SK-N-SH (cell line): Measurements from ENCODE around the gene TRIM15. TPM values are rescaled to one million over a fixed set of nuclear protein-coding genes. Genes with fewer than 3 reads are reported as not detected.

ENCODE experiments used
- CTCF ChIA-PET: fragments of 300-600, 350-600 bp; formaldehyde crosslinking; extraction: SDS; loops from one replicate; lab custom pipeline; 2021; lab: Yijun Ruan, JAX
- POLR2A ChIA-PET: fragments of 350-600 bp; sonication (Branson Sonifier 250); formaldehyde crosslinking; extraction: SDS; loops from one replicate; lab custom pipeline; 2020; ENCODE audit warnings: antibody characterized with exemption, inconsistent platforms; lab: Yijun Ruan, JAX
- DNase-seq: peaks from one replicate; pipeline ENCODE4 v3.0.0; 2012
- H2AFZ ChIP-seq: fragments of 200-600 bp; sonication (generic); 2 replicates; pipeline ENCODE4 v1.8.1; 2016; ENCODE audit warnings: antibody characterized with exemption, mild to moderate bottlenecking, low read depth
- H3F3A ChIP-seq: fragments of 200-600 bp; sonication (generic); replicated peaks from 2 replicates; pipeline ENCODE3; 2016; ENCODE audit warnings: antibody characterized with exemption, mild to moderate bottlenecking; ENCODE audit not compliant: insufficient read depth
- H3K27ac ChIP-seq, 2 experiments: fragments of 200-500 bp in 1 of 2; fragments of 200-600 bp in 1 of 2; sonication (Bioruptor generic) in 1 of 2; sonication (generic), shearing (Covaris generic) in 1 of 2; 2 replicates each; pipeline versions ENCODE4 v1.5.1 to v1.6.1; 2014 to 2016; ENCODE audit warnings: low read depth in 2 of 2, inconsistent platforms in 1 of 2, low read length in 1 of 2, mild to moderate bottlenecking in 1 of 2, mixed read lengths in 1 of 2
- H3K27me3 ChIP-seq: fragments of 200-600 bp; sonication (generic), shearing (Covaris generic); 2 replicates; pipeline ENCODE4 v1.6.1; 2016; ENCODE audit warnings: mixed run types; ENCODE audit not compliant: insufficient read depth
- H3K36me3 ChIP-seq, 2 experiments: fragments of 200-500 bp in 1 of 2; fragments of 200-600 bp in 1 of 2; sonication (Bioruptor generic) in 1 of 2; sonication (generic) in 1 of 2; replicated peaks in 1 of 2; 2 replicates each; pipeline versions ENCODE3 to v1.5.1; 2014 to 2016; ENCODE audit warnings: low read length in 1 of 2, mild to moderate bottlenecking in 1 of 2; ENCODE audit not compliant: insufficient read depth in 2 of 2, control insufficient read depth in 1 of 2
- H3K4me1 ChIP-seq, 2 experiments: fragments of 200-500 bp in 1 of 2; fragments of 200-600 bp in 1 of 2; sonication (Bioruptor generic) in 1 of 2; sonication (generic), shearing (Covaris generic) in 1 of 2; 2 replicates each; pipeline versions ENCODE4 v1.5.1 to v1.6.1; 2014 to 2016; ENCODE audit warnings: low read depth in 1 of 2, low read length in 1 of 2, mixed run types in 1 of 2; ENCODE audit not compliant: insufficient read depth in 2 of 2, control insufficient read depth in 1 of 2
- H3K4me2 ChIP-seq: fragments of 200-600 bp; sonication (generic), shearing (Covaris generic); 2 replicates; pipeline ENCODE4 v1.6.1; 2017; ENCODE audit warnings: mixed run types
- H3K4me3 ChIP-seq, 2 experiments: fragments of 200-500 bp in 1 of 2; fragments of 200-600 bp in 1 of 2; sonication (Bioruptor generic) in 1 of 2; sonication (generic), shearing (Covaris generic) in 1 of 2; 2 replicates each; pipeline versions ENCODE4 v1.5.1 to v1.8.1; 2014 to 2016; ENCODE audit warnings: low read depth in 2 of 2, inconsistent platforms in 1 of 2, low read length in 1 of 2, mild to moderate bottlenecking in 1 of 2, mixed read lengths in 1 of 2, moderate library complexity in 1 of 2
- H3K79me2 ChIP-seq: fragments of 200-600 bp; sonication (generic); 2 replicates; pipeline ENCODE4 v1.8.1; 2017; ENCODE audit warnings: mild to moderate bottlenecking; ENCODE audit not compliant: insufficient read depth
- H3K9ac ChIP-seq: fragments of 200-600 bp; sonication (generic); 2 replicates; pipeline ENCODE4 v1.6.1; 2017; ENCODE audit warnings: mixed run types
- H3K9me2 ChIP-seq: fragments of 200-600 bp; sonication (generic); 2 replicates; pipeline ENCODE4 v1.6.1; 2017; ENCODE audit warnings: mixed run types
- H3K9me3 ChIP-seq: fragments of 200-600 bp; sonication (generic); 2 replicates; pipeline ENCODE4 v1.6.1; 2017; ENCODE audit warnings: mixed run types, mild to moderate bottlenecking, moderate library complexity
- H4K20me1 ChIP-seq: fragments of 200-600 bp; sonication (generic); 2 replicates; pipeline ENCODE4 v1.6.1; 2017; ENCODE audit warnings: mild to moderate bottlenecking, mixed run types; ENCODE audit not compliant: insufficient read depth
- CHD2 ChIP-seq: fragments of 150-350 bp; IDR thresholded peaks from 2 replicates; pipeline ENCODE4 v1.6.1; 2018; ENCODE audit warnings: low read length; ENCODE audit not compliant: partially characterized antibody
- EP300 ChIP-seq, 2 experiments: IDR thresholded peaks; 2 replicates each; pipeline versions ENCODE4 v1.4.0 to v1.6.1; 2012; ENCODE audit warnings: borderline replicate concordance in 1 of 2, low read depth in 1 of 2, low read length in 1 of 2
- EZH2phosphoT487 ChIP-seq: fragments of 200-600 bp; sonication (generic); IDR thresholded peaks from 2 replicates; pipeline ENCODE4 v1.6.1; 2017; ENCODE audit warnings: low read depth, mixed run types, mild to moderate bottlenecking, antibody characterized with exemption, moderate library complexity, borderline replicate concordance
- FOXJ3 ChIP-seq: sonication (generic); formaldehyde crosslinking; IDR thresholded peaks from 2 replicates; pipeline ENCODE4 v1.5.1; 2020; ENCODE audit warnings: mild to moderate bottlenecking, missing genetic modification reagents
- FOXM1 ChIP-seq: IDR thresholded peaks from 2 replicates; pipeline ENCODE4 v1.4.0; 2012; ENCODE audit warnings: low read depth, mild to moderate bottlenecking
- GABPA ChIP-seq: IDR thresholded peaks from 2 replicates; pipeline ENCODE4 v1.4.0; 2012; ENCODE audit warnings: low read depth, mild to moderate bottlenecking
- RAD21 ChIP-seq: IDR thresholded peaks from 2 replicates; pipeline ENCODE4 v1.6.1; 2012; ENCODE audit warnings: mild to moderate bottlenecking, low read length
- RCOR1 ChIP-seq: fragments of 150-350 bp; IDR thresholded peaks from 2 replicates; pipeline ENCODE4 v1.6.1; 2017; ENCODE audit warnings: antibody characterized with exemption, low read length
- RFX5 ChIP-seq: IDR thresholded peaks from 2 replicates; pipeline ENCODE4 v1.6.1; 2012; ENCODE audit warnings: mild to moderate bottlenecking, improper control_type of control experiment, low read length
- RXRA ChIP-seq: IDR thresholded peaks from 2 replicates; pipeline ENCODE4 v1.4.0; 2012; ENCODE audit warnings: low read depth, mild to moderate bottlenecking, borderline replicate concordance
- SIN3A ChIP-seq: IDR thresholded peaks from 2 replicates; pipeline ENCODE4 v1.6.1; 2012; ENCODE audit warnings: low read depth, mild to moderate bottlenecking, low read length, moderate library complexity, borderline replicate concordance
- SMC3 ChIP-seq: IDR thresholded peaks from 2 replicates; pipeline ENCODE4 v1.6.1; 2012; ENCODE audit warnings: low read depth, low read length, improper control_type of control experiment
- TAF1 ChIP-seq: IDR thresholded peaks from 2 replicates; pipeline ENCODE4 v1.6.1; 2012; ENCODE audit warnings: low read depth, mild to moderate bottlenecking, low read length, moderate library complexity, borderline replicate concordance
- TEAD4 ChIP-seq: IDR thresholded peaks from 2 replicates; pipeline ENCODE4 v1.4.0; 2012; ENCODE audit warnings: mild to moderate bottlenecking, borderline replicate concordance; ENCODE audit not compliant: insufficient read depth
- WGBS: methylation state at CpG from one replicate; pipeline ENCODE4 v1.1.6; 2017; ENCODE audit warnings: low lambda C conversion rate; 5-methylcytosine and 5-hydroxymethylcytosine counted together
- polyA plus RNA-seq, 3 experiments: library from polyadenylated mRNA; depleted of rRNA; stranded (reverse); fragments of >200 nt; gene quantifications; 2 replicates each; pipeline ENCODE4 v1.2.3, GENCODE V29; 2012
- TF ChIP-seq, protein P1 (sequence below): IDR thresholded peaks from 2 replicates; pipeline ENCODE4 v1.4.0; 2012; ENCODE audit warnings: low read depth, borderline replicate concordance
- TF ChIP-seq, protein P2 (sequence below): IDR thresholded peaks from 2 replicates; pipeline ENCODE4 v1.4.0; 2012; ENCODE audit warnings: low read depth
- TF ChIP-seq, protein P3 (sequence below): fragments of 150-350 bp; IDR thresholded peaks from 2 replicates; pipeline ENCODE4 v1.6.1; 2016; ENCODE audit warnings: mild to moderate bottlenecking, low read depth, low read length
- TF ChIP-seq, protein P4 (sequence below): fragments of 150-350 bp; IDR thresholded peaks from 2 replicates; pipeline ENCODE4 v1.6.1; 2017; ENCODE audit warnings: antibody characterized with exemption, low read length, low read depth, borderline replicate concordance
- TF ChIP-seq, protein P5 (sequence below): IDR thresholded peaks from 2 replicates; pipeline ENCODE4; 2012

The TRIM15 gene
- polyA plus RNA-seq, 1 of the 3 experiments (the other 2 are of a cell fraction): not detected

DNA sequence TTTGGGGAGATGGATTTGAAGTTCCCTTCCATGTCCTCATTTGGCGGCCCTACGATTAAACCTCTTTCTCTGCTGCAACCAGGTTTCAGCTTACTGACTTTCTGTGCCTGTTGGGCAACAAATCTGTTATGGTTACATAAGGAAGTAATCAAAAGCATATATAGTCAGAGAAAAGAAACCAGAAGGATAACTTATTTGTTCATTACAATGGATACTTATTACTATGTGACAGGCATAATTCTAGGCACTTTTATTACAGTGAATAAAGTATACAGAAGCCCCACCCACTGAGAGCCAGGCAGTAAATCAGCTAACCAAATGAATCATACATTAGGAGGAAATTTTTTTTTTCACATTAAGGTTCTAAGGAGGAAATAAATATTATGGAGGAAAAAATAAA is 40.8 kb upstream of the TRIM15 start:
- POLR2A ChIA-PET: no interaction called here
- H3K4me2 ChIP-seq: no peak overlapping the region

DNA sequence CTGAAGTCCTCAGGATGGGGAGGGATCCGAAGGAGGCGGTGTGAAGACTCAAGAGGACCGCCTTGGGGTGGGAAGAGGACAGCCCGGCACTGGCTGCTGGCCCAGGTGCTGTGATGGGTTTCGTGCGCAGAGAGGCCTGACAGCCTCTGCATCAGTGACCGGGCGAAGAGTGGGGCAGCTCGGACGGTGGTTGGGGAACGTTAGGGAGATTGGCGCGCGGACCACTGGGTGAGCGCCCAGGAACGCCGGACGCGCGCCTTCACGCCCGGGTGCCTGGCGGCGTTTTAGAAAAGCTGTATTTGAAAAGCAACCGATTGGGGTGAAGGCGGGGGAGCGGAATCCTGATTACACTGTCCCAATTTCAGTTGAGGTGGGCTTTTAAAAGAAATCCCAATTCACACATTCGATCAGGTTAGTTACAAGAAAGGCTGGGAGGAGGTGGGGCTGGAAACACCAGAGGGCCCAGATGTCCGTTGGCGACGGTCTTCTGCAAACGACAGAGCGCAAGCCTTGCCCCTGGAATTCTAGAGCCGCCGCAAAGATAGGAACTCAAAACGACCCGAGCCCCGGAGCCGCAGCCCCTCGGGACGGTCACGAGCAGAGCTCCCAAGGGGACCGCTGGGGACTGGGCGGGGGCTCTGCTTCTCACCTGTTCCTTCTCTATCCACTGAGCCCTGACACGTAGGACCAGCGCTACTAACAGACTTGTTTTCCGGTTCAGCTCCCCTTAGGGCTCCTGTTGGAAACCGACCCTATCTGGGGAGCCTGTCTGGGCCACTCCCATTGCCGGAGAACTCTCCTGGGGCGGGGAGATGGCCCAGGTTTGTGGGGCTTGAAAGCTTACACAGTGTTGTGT is 35.9 kb upstream of the TRIM15 start:
- Histone ChIP-seq H3K4me2 (no peak overlapping the region; the same call in 1 of the 2 replicates), H3F3A (no peaks in the 10 kb centered on the region), H3K4me3 (no peak overlapping the region), H3K9ac (no peak overlapping the region), H2AFZ (no peak overlapping the region), H3K27ac (no peak overlapping the region), H3K79me2 (no peaks in the 10 kb centered on the region), H4K20me1 (no peaks in the 10 kb centered on the region), H3K27me3 (peaks cover 87% of the 10 kb centered on the region), H3K4me1 (no peaks in the 10 kb centered on the region), H3K9me3 (no peaks in the 10 kb centered on the region), H3K36me3 (no peaks in the 10 kb centered on the region), H3K9me2 (no peaks in the 10 kb centered on the region)
- no peak for DNase-seq
- ChIA-PET POLR2A (no interaction called here), CTCF (interaction anchor here (0.8 to 5.2 kb wide), 4 partner anchors 15 to 91 kb away, joined by 3 to 63 read pairs (median 3); no protein-coding TSS in a partner anchor)
- WGBS: 25% methylated on average over 32 of the region's 50 CpGs
- TF ChIP-seq, protein P1, sequence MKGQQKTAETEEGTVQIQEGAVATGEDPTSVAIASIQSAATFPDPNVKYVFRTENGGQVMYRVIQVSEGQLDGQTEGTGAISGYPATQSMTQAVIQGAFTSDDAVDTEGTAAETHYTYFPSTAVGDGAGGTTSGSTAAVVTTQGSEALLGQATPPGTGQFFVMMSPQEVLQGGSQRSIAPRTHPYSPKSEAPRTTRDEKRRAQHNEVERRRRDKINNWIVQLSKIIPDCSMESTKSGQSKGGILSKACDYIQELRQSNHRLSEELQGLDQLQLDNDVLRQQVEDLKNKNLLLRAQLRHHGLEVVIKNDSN: no peak
- TF ChIP-seq, protein P2, sequence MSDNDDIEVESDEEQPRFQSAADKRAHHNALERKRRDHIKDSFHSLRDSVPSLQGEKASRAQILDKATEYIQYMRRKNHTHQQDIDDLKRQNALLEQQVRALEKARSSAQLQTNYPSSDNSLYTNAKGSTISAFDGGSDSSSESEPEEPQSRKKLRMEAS: no peak
- TF ChIP-seq EP300 (IDR thresholded peaks at IDR 0.05; ENCODE audit: borderline replicate concordance in 1 of 2, low read depth in 1 of 2, low read length in 1 of 2): no peak
- no peak for TF ChIP-seq GABPA
- no peak for TF ChIP-seq TAF1
- TF ChIP-seq TEAD4: no peak
- TF ChIP-seq, protein P3, sequence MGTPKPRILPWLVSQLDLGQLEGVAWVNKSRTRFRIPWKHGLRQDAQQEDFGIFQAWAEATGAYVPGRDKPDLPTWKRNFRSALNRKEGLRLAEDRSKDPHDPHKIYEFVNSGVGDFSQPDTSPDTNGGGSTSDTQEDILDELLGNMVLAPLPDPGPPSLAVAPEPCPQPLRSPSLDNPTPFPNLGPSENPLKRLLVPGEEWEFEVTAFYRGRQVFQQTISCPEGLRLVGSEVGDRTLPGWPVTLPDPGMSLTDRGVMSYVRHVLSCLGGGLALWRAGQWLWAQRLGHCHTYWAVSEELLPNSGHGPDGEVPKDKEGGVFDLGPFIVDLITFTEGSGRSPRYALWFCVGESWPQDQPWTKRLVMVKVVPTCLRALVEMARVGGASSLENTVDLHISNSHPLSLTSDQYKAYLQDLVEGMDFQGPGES: no peak
- TF ChIP-seq RAD21: no peak
- no peak for TF ChIP-seq RXRA
- TF ChIP-seq RCOR1: no peak
- no peak for TF ChIP-seq RFX5
- TF ChIP-seq, protein P4, sequence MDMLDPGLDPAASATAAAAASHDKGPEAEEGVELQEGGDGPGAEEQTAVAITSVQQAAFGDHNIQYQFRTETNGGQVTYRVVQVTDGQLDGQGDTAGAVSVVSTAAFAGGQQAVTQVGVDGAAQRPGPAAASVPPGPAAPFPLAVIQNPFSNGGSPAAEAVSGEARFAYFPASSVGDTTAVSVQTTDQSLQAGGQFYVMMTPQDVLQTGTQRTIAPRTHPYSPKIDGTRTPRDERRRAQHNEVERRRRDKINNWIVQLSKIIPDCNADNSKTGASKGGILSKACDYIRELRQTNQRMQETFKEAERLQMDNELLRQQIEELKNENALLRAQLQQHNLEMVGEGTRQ: no peak
- TF ChIP-seq FOXM1: no peak

More for the DNA sequence above, 40.8 kb upstream of the TRIM15 start:
- H3K36me3 ChIP-seq: no peaks in the 10 kb centered on the region
- no peaks in the 10 kb centered on the region for H3K9me3 ChIP-seq
- 5% methylated on average over 2 of the region's 2 CpGs for WGBS
- no peaks in the 10 kb centered on the region for H3F3A ChIP-seq
- H4K20me1 ChIP-seq: no peaks in the 10 kb centered on the region
- no peak overlapping the region for H2AFZ ChIP-seq
- CTCF ChIA-PET: interaction anchor here (1.6 to 8.0 kb wide), 2 partner anchors 9 to 18 kb away, joined by 7 to 65 read pairs; no protein-coding TSS in a partner anchor
- H3K4me3 ChIP-seq: no peak overlapping the region
- no peaks in the 10 kb centered on the region for H3K4me1 ChIP-seq
- TF ChIP-seq SIN3A (no peak), CHD2 (no peak), EZH2phosphoT487 (no peak), GABPA (no peak), FOXJ3 (no peak), SMC3 (no peak), RFX5 (no peak)
- TF ChIP-seq, protein P1: no peak
- TF ChIP-seq, protein P5, sequence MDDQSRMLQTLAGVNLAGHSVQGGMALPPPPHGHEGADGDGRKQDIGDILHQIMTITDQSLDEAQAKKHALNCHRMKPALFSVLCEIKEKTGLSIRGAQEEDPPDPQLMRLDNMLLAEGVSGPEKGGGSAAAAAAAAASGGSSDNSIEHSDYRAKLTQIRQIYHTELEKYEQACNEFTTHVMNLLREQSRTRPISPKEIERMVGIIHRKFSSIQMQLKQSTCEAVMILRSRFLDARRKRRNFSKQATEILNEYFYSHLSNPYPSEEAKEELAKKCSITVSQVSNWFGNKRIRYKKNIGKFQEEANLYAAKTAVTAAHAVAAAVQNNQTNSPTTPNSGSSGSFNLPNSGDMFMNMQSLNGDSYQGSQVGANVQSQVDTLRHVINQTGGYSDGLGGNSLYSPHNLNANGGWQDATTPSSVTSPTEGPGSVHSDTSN: no peak
- TF ChIP-seq, protein P4: no peak
- no peak overlapping the region for H3K9ac ChIP-seq
- peaks cover 47% of the 10 kb centered on the region for H3K27me3 ChIP-seq
- no peaks in the 10 kb centered on the region for H3K9me2 ChIP-seq
- DNase-seq: no peak
- no peak overlapping the region for H3K27ac ChIP-seq
- H3K79me2 ChIP-seq: no peaks in the 10 kb centered on the region
